Colonic mucosa (tissue), 4 donors: ENCODE data around the gene HLA-E. TPM values are rescaled to one million over a fixed set of nuclear protein-coding genes. Genes with fewer than 3 reads are reported as not detected.

Experiments
- DNase-seq: peaks from one replicate; pipeline ENCODE4 v3.0.0-alpha.2; 2020
- H3K27ac ChIP-seq: fragments of 200-600 bp; one replicate; pipeline ENCODE4 v1.8.0; 2021
- H3K27me3 ChIP-seq: fragments of 200-600 bp; one replicate; pipeline ENCODE4 v1.8.0; 2021
- H3K36me3 ChIP-seq: fragments of 200-600 bp; one replicate; pipeline ENCODE4 v1.8.0; 2021
- H3K4me1 ChIP-seq: fragments of 200-600 bp; one replicate; pipeline ENCODE4 v1.8.0; 2021; ENCODE audit warnings: mild to moderate bottlenecking
- H3K4me3 ChIP-seq: fragments of 200-600 bp; one replicate; pipeline ENCODE4 v1.8.0; 2021
- H3K9ac ChIP-seq, 2 donors: one replicate each; pipeline ENCODE4 v1.7.0; 2013; ENCODE audit warnings: control low read depth in 2 of 2, low read depth in 2 of 2, low read length in 2 of 2
- H3K9me3 ChIP-seq: fragments of 200-600 bp; one replicate; pipeline ENCODE4 v1.8.0; 2021
- CTCF ChIP-seq: fragments of 200-600 bp; IDR thresholded peaks from one replicate; pipeline ENCODE4 v1.8.0; 2022; ENCODE audit warnings: antibody characterized with exemption, mild to moderate bottlenecking
- intact Hi-C: fragments of 100-400 bp; cut with DNase I; formaldehyde crosslinking; loops from one replicate; pipeline ENCODE4 v1.14.1; 2022
- total RNA-seq, 2 donors: library from RNA; stranded (reverse); fragmentation: NEBNext Ultra II Directional in 1 of 2; extraction: Animal tissue kit (Norgen Biotek cat#: 25700) in 1 of 2; gene quantifications; one replicate each; pipeline ENCODE4 v1.2.1, GENCODE V29; 2021
- donor health status: healthy.
- donor health status: DM: no; HTN: no; CAD: no.
- donor health status: DM: no; HTN: no; CAD: no.

HLA-E gene
- total RNA-seq, 2 donors from 2014 or later: 208 to 471 TPM

GRCh38 chr6:30542915-30543314, 53.6 kb downstream of the HLA-E start:
- Histone ChIP-seq H3K36me3 (no peaks in the 10 kb centered on the region), H3K4me3 (no peak overlapping the region), H3K9me3 (no peaks in the 10 kb centered on the region), H3K4me1 (no peaks in the 10 kb centered on the region), H3K27me3 (no peaks in the 10 kb centered on the region), H3K9ac (no peak overlapping the region), H3K27ac (no peak overlapping the region)
- TF ChIP-seq CTCF: no peak
- no peak for DNase-seq
- intact Hi-C loops: loop anchor here (10.0 kb wide), 1 partner anchor 542 kb away; no protein-coding TSS in a partner anchor

Other genes with a start within 250 kb of the HLA-E start
- 10 to 100 TPM; 10.1 to 12.1 TPM for gene TRIM39, start 162.6 kb upstream of the HLA-E start, total RNA-seq
- 10 to 100 TPM; 41.7 to 60.3 TPM for gene RPP21, start 144.4 kb upstream of the HLA-E start, total RNA-seq
- 10 to 100 TPM; 42.2 to 49.3 TPM for gene GNL1, start 67.0 kb downstream of the HLA-E start, total RNA-seq
- gene PRR3, start 67.8 kb downstream of the HLA-E start, total RNA-seq: 1 to 10 TPM; 3.9 to 7.2 TPM
- gene ABCF1, start 81.9 kb downstream of the HLA-E start, total RNA-seq: 10 to 100 TPM; 43.6 to 61.3 TPM
- gene PPP1R10, start 127.7 kb downstream of the HLA-E start, total RNA-seq: 10 to 100 TPM; 46.9 to 78.2 TPM
- gene MRPS18B, start 128.3 kb downstream of the HLA-E start, total RNA-seq: 10 to 100 TPM; 63.6 to 70.3 TPM
- gene ATAT1, start 137.4 kb downstream of the HLA-E start, total RNA-seq: 10 to 100 TPM; 11.5 to 15.9 TPM
- gene C6orf136, start 157.6 kb downstream of the HLA-E start, total RNA-seq: 10 to 100 TPM; 71.3 to 83.3 TPM
- gene DHX16, start 183.5 kb downstream of the HLA-E start, total RNA-seq: 10 to 100 TPM; 25.9 to 35.1 TPM
- 10 to 100 TPM in 1 of 2 donors, 1 to 10 TPM in 1; 8.3 to 22.8 TPM for gene PPP1R18, start 197.1 kb downstream of the HLA-E start, total RNA-seq
- gene NRM, start 201.5 kb downstream of the HLA-E start, total RNA-seq: 10 to 100 TPM in 1 of 2 donors, 1 to 10 TPM in 1; 7.4 to 19.2 TPM
- gene MDC1, start 227.8 kb downstream of the HLA-E start, total RNA-seq: 10 to 100 TPM; 14.0 to 59.0 TPM
- 100 to 1,000 TPM; 213 to 605 TPM for gene TUBB, start 230.8 kb downstream of the HLA-E start, total RNA-seq